WTC11 (cell line): ENCODE data around the gene GPR84. TPM values are rescaled to one million over a fixed set of nuclear protein-coding genes. Genes with fewer than 3 reads are reported as not detected.
A peak's percentile ranks its signal among the peaks of the same experiment; 100 is the strongest.

Source experiments
- ATAC-seq: fragments of 200-7000 bp; cut with Tn5 transposase; 2 replicates; pipeline ENCODE4 v1.10.0; 2021; ENCODE audit warnings: mild to moderate bottlenecking, moderate library complexity
- CTCF ChIA-PET: fragments of 300-600 bp; sonication (Branson Sonifier 250); formaldehyde crosslinking; loops from one replicate; lab custom pipeline; 2021; ENCODE audit warnings: antibody characterized with exemption; lab: Charles Lee
- POLR2A ChIA-PET: fragments of 350-600 bp; sonication (Branson Sonifier 250); formaldehyde crosslinking; loops from one replicate; lab custom pipeline; 2021; ENCODE audit warnings: antibody characterized with exemption; lab: Charles Lee
- DNase-seq: peaks from one replicate; pipeline ENCODE4 v3.0.0; 2021; ENCODE audit warnings: low spot score
- H3K27ac Mint-ChIP-seq: 2 replicates; pipeline ENCODE4 v1.8.0; 2021; ENCODE audit warnings: mixed read lengths
- H3K27me3 Mint-ChIP-seq: 2 replicates; pipeline ENCODE4 v1.8.0; 2021; ENCODE audit warnings: low read depth, mild to moderate bottlenecking, moderate library complexity, mixed read lengths
- H3K36me3 Mint-ChIP-seq: 2 replicates; pipeline ENCODE4 v1.8.0; 2021; ENCODE audit warnings: mixed read lengths
- H3K4me1 Mint-ChIP-seq: 2 replicates; pipeline ENCODE4 v1.8.0; 2022; ENCODE audit warnings: mixed read lengths
- H3K4me3 Mint-ChIP-seq: 2 replicates; pipeline ENCODE4 v1.8.0; 2021; ENCODE audit warnings: mild to moderate bottlenecking, moderate library complexity, mixed read lengths
- H3K9me3 Mint-ChIP-seq: 2 replicates; pipeline ENCODE4 v1.8.0; 2021; ENCODE audit warnings: mixed read lengths
- ATF3 ChIP-seq: sonication (generic); formaldehyde crosslinking; conservative IDR thresholded peaks from 2 replicates; pipeline ENCODE4 v1.8.1; 2022; ENCODE audit warnings: mild to moderate bottlenecking, missing genetic modification reagents
- CBFB ChIP-seq: sonication (generic); formaldehyde crosslinking; IDR thresholded peaks from 2 replicates; pipeline ENCODE4 v1.8.1; 2022; ENCODE audit warnings: mild to moderate bottlenecking, low read depth, missing genetic modification reagents
- CDX4 ChIP-seq: fragments of 250-450 bp; sonication (Bioruptor Pico); IDR thresholded peaks from 2 replicates; pipeline ENCODE4 v1.9.0; 2021; ENCODE audit warnings: moderate library complexity, mild to moderate bottlenecking, inconsistent platforms, borderline replicate concordance
- E2F5 ChIP-seq: sonication (generic); formaldehyde crosslinking; IDR thresholded peaks from 2 replicates; pipeline ENCODE4 v1.8.1; 2022; ENCODE audit warnings: mild to moderate bottlenecking, moderate library complexity, missing genetic modification reagents
- ELF4 ChIP-seq: sonication (generic); formaldehyde crosslinking; IDR thresholded peaks from 2 replicates; pipeline ENCODE4 v1.8.1; 2022; ENCODE audit warnings: low read depth, mild to moderate bottlenecking, moderate library complexity, missing genetic modification reagents
- ERG ChIP-seq: fragments of 250-450 bp; sonication (Bioruptor Pico); IDR thresholded peaks from 2 replicates; pipeline ENCODE4 v1.8.0; 2021; ENCODE audit warnings: mild to moderate bottlenecking
- ETV6 ChIP-seq: sonication (generic); formaldehyde crosslinking; IDR thresholded peaks from 2 replicates; pipeline ENCODE4 v1.8.1; 2022; ENCODE audit warnings: mild to moderate bottlenecking, missing genetic modification reagents
- FOXJ3 ChIP-seq: sonication (generic); formaldehyde crosslinking; IDR thresholded peaks from 2 replicates; pipeline ENCODE4 v1.9.0; 2021; ENCODE audit warnings: missing genetic modification reagents, mild to moderate bottlenecking, borderline replicate concordance
- HMGA2 ChIP-seq: fragments of 250-450 bp; sonication (Bioruptor Pico); IDR thresholded peaks from 2 replicates; pipeline ENCODE4 v1.4.0; 2021; ENCODE audit warnings: mild to moderate bottlenecking, moderate library complexity
- JUN ChIP-seq: sonication (generic); formaldehyde crosslinking; IDR thresholded peaks from 2 replicates; pipeline ENCODE4 v1.8.0; 2023; ENCODE audit warnings: mild to moderate bottlenecking, missing genetic modification reagents
- MLX ChIP-seq: sonication (generic); formaldehyde crosslinking; IDR thresholded peaks from 2 replicates; pipeline ENCODE4 v1.8.1; 2023; ENCODE audit warnings: mild to moderate bottlenecking, missing genetic modification reagents, moderate library complexity
- MYBL2 ChIP-seq: sonication (generic); formaldehyde crosslinking; IDR thresholded peaks from 2 replicates; pipeline ENCODE4 v1.8.1; 2023; ENCODE audit warnings: mild to moderate bottlenecking, moderate library complexity, missing genetic modification reagents
- NFE2L1 ChIP-seq: sonication (generic); formaldehyde crosslinking; IDR thresholded peaks from 2 replicates; pipeline ENCODE4 v1.8.1; 2023; ENCODE audit warnings: missing genetic modification reagents
- NFYB ChIP-seq: sonication (generic); formaldehyde crosslinking; conservative IDR thresholded peaks from 2 replicates; pipeline ENCODE4 v1.8.0; 2022; ENCODE audit warnings: low read depth, missing genetic modification reagents
- NR2C2 ChIP-seq: sonication (generic); formaldehyde crosslinking; IDR thresholded peaks from 2 replicates; pipeline ENCODE4 v1.8.0; 2022; ENCODE audit warnings: mild to moderate bottlenecking, missing genetic modification reagents
- PRDM15 ChIP-seq: sonication (generic); formaldehyde crosslinking; IDR thresholded peaks from 2 replicates; pipeline ENCODE4 v1.8.0; 2022; ENCODE audit warnings: missing genetic modification reagents
- RORB ChIP-seq: fragments of 250-450 bp; sonication (Bioruptor Pico); IDR thresholded peaks from 2 replicates; pipeline ENCODE4 v1.9.0; 2021; ENCODE audit warnings: mild to moderate bottlenecking
- SMAD3 ChIP-seq: sonication (generic); formaldehyde crosslinking; IDR thresholded peaks from 2 replicates; pipeline ENCODE4 v1.8.0; 2022; ENCODE audit warnings: missing genetic modification reagents, mild to moderate bottlenecking, borderline replicate concordance
- SOX15 ChIP-seq: fragments of 250-450 bp; sonication (Bioruptor Pico); IDR thresholded peaks from 2 replicates; pipeline ENCODE4 v1.9.0; 2021; ENCODE audit warnings: mild to moderate bottlenecking
- ZMAT4 ChIP-seq: fragments of 250-450 bp; sonication (Bioruptor Pico); IDR thresholded peaks from 2 replicates; pipeline ENCODE4 v1.9.0; 2021; ENCODE audit warnings: mild to moderate bottlenecking
- ZNF219 ChIP-seq: sonication (generic); formaldehyde crosslinking; IDR thresholded peaks from 2 replicates; pipeline ENCODE4 v1.8.0; 2023; ENCODE audit warnings: missing genetic modification reagents, mild to moderate bottlenecking, borderline replicate concordance
- ZNF671 ChIP-seq: fragments of 250-450 bp; sonication (Bioruptor Pico); IDR thresholded peaks from 2 replicates; pipeline ENCODE4 v1.8.0; 2021; ENCODE audit warnings: mild to moderate bottlenecking
- total RNA-seq: library from RNA; stranded (reverse); gene quantifications from 3 replicates; pipeline ENCODE4 v1.2.3, GENCODE V29; 2021

GPR84 gene
- total RNA-seq, 1 experiment from 2014 or later: 0.13 TPM

GRCh38 chr12:54413284-54414190, 49.3 kb upstream of the GPR84 start:
- DNase-seq: no peak
- Mint-ChIP-seq H3K4me1 (peaks cover 26% of the 10 kb centered on the region), H3K27me3 (peaks cover 19% of the 10 kb centered on the region), H3K4me3 (no peak overlapping the region), H3K27ac (no peak overlapping the region), H3K36me3 (0 out of 2 replicates have a peak, but pooled peaks cover 2% of the 10 kb centered on the region), H3K9me3 (no peaks in the 10 kb centered on the region)
- ChIA-PET CTCF (interaction anchor here (0.8 to 6.5 kb wide), 7 partner anchors 10 to 34 kb away, joined by 3 to 78 read pairs (median 5); no protein-coding TSS in a partner anchor), POLR2A (no interaction called here)
- ATAC-seq: no peak
- TF ChIP-seq JUN (CRISPR knock-in tag): no peak
- no peak for TF ChIP-seq ZNF219 (CRISPR knock-in tag)
- TF ChIP-seq ATF3 (CRISPR knock-in tag): no peak
- TF ChIP-seq FOXJ3: no peak
- no peak for TF ChIP-seq ETV6 (CRISPR knock-in tag)

- peaks cover 24% of the 10 kb centered on the region for H3K4me1 Mint-ChIP-seq
- peaks cover 2% of the 10 kb centered on the region; the same call in 1 of the 2 replicates for H3K36me3 Mint-ChIP-seq
- ChIA-PET POLR2A (interaction anchor here (1.8 kb wide), 1 partner anchor 14 kb away, joined by 4 read pairs; no protein-coding TSS in a partner anchor), CTCF (interaction anchor here (0.5 to 6.5 kb wide), 6 partner anchors 12 to 210 kb away, joined by 3 to 78 read pairs (median 11); no protein-coding TSS in a partner anchor)
- peaks cover 13% of the 10 kb centered on the region for H3K27me3 Mint-ChIP-seq
- H3K4me3 Mint-ChIP-seq: no peak overlapping the region
- 0 out of 2 replicates have a peak overlapping the region, but pooled peaks have one; percentile 1 for H3K27ac Mint-ChIP-seq
- no peak for TF ChIP-seq HMGA2 (CRISPR knock-in tag)
- no peak for TF ChIP-seq MYBL2 (CRISPR knock-in tag)
- no peak for TF ChIP-seq CBFB (CRISPR knock-in tag)
- TF ChIP-seq ZNF671 (CRISPR knock-in tag): no peak
- TF ChIP-seq NR2C2: no peak
- no peak for TF ChIP-seq MLX (CRISPR knock-in tag)
- TF ChIP-seq PRDM15: no peak
- no peak for TF ChIP-seq NFYB
- no peak for TF ChIP-seq RORB (CRISPR knock-in tag)
- TF ChIP-seq ELF4 (CRISPR knock-in tag): no peak
- H3K9me3 Mint-ChIP-seq: no peaks in the 10 kb centered on the region
- no peak for ATAC-seq
- DNase-seq: no peak
Measured at GRCh38 chr12:54412786-54413185, 48.5 kb upstream of the GPR84 start.

GRCh38 chr12:54412348-54412747, 48.1 kb upstream of the GPR84 start:
- H3K9me3 Mint-ChIP-seq: no peaks in the 10 kb centered on the region
- ChIA-PET CTCF (interaction anchor here (0.5 to 6.5 kb wide), 6 partner anchors 12 to 210 kb away, joined by 3 to 78 read pairs (median 11); no protein-coding TSS in a partner anchor), POLR2A (interaction anchor here (1.5 to 1.8 kb wide), 2 partner anchors 13 to 15 kb away, joined by 3 to 4 read pairs; no protein-coding TSS in a partner anchor)
- H3K36me3 Mint-ChIP-seq: peaks cover 4% of the 10 kb centered on the region; the same call in 1 of the 2 replicates
- no peak for ATAC-seq
- H3K27me3 Mint-ChIP-seq: peaks cover 10% of the 10 kb centered on the region
- H3K27ac Mint-ChIP-seq: no peak overlapping the region
- H3K4me1 Mint-ChIP-seq: peaks cover 19% of the 10 kb centered on the region
- no peak overlapping the region for H3K4me3 Mint-ChIP-seq
- no peak for DNase-seq
- TF ChIP-seq E2F5 (CRISPR knock-in tag) (no peak), ERG (no peak), CDX4 (CRISPR knock-in tag) (no peak), SMAD3 (CRISPR knock-in tag) (no peak), NFE2L1 (CRISPR knock-in tag) (no peak), ATF3 (CRISPR knock-in tag) (no peak), ZMAT4 (CRISPR knock-in tag) (no peak), SOX15 (CRISPR knock-in tag) (no peak)
